ENCODE results near the gene IPO13. TPM values are rescaled to one million over a fixed set of nuclear protein-coding genes. Genes with fewer than 3 reads are reported as not detected.

IPO13 gene
- polyA plus RNA-seq, 1 of the 3 experiments (the other 2 are of a cell fraction): 15.5 TPM

GRCh38 chr1:43908226-43908625, 38.5 kb upstream of the IPO13 start:
- WGBS (ENCODE audit: low lambda C conversion rate): 100% methylated on average over 2 of the region's 2 CpGs
- no peak for DNase-seq
- Histone ChIP-seq H3K9ac (no peak overlapping the region), H3K27me3 (ENCODE audit: insufficient read depth) (no peaks in the 10 kb centered on the region), H3K4me1 (ENCODE audit: control insufficient read depth in 1 of 2, insufficient read depth in 2 of 2, low read depth in 1 of 2, low read length in 1 of 2) (peaks cover 8 to 26% of the 10 kb centered on the region in 2 experiments; a peak in 3 of 4 replicates), H3F3A (replicated peaks; ENCODE audit: insufficient read depth) (no peaks in the 10 kb centered on the region), H3K4me2 (no peak overlapping the region), H3K4me3 (ENCODE audit: low read depth in 2 of 2, low read length in 1 of 2) (no peak overlapping the region), H3K79me2 (ENCODE audit: insufficient read depth) (no peaks in the 10 kb centered on the region), H3K9me3 (no peaks in the 10 kb centered on the region), H3K9me2 (no peaks in the 10 kb centered on the region), H3K36me3 (replicated peaks in 1 of 2; ENCODE audit: control insufficient read depth in 1 of 2, insufficient read depth in 2 of 2, low read length in 1 of 2) (peaks cover 0 to 4% of the 10 kb centered on the region in 2 experiments), H4K20me1 (ENCODE audit: insufficient read depth) (no peaks in the 10 kb centered on the region), H3K27ac (ENCODE audit: low read depth in 2 of 2, low read length in 1 of 2) (no peak overlapping the region), H2AFZ (ENCODE audit: low read depth) (no peak overlapping the region)
- CTCF ChIA-PET: interaction anchor here (1.0 to 16.3 kb wide), 4 partner anchors 22 to 145 kb away, joined by 4 to 175 read pairs (median 9); partner anchors contain the start of gene ARTN
- TF ChIP-seq TEAD4 (IDR thresholded peaks at IDR 0.05; ENCODE audit: borderline replicate concordance, insufficient read depth) (no peak), MXI1 (IDR thresholded peaks at IDR 0.05; ENCODE audit: low read depth, low read length) (no peak), MEF2A (IDR thresholded peaks at IDR 0.05; ENCODE audit: borderline replicate concordance, low read depth) (no peak), MAX (IDR thresholded peaks at IDR 0.05; ENCODE audit: low read depth) (no peak), NFIC (IDR thresholded peaks at IDR 0.05; ENCODE audit: borderline replicate concordance) (no peak), CHD2 (IDR thresholded peaks at IDR 0.05; ENCODE audit: low read length, partially characterized antibody) (no peak), TCF12 (IDR thresholded peaks at IDR 0.05) (no peak), RCOR1 (IDR thresholded peaks at IDR 0.05; ENCODE audit: low read length) (no peak), JUND (IDR thresholded peaks at IDR 0.05) (no peak), NRF1 (IDR thresholded peaks at IDR 0.05; ENCODE audit: low read depth, low read length) (no peak), ELF1 (IDR thresholded peaks at IDR 0.05) (no peak), USF2 (IDR thresholded peaks at IDR 0.05; ENCODE audit: borderline replicate concordance, low read depth, low read length) (no peak), YY1 (IDR thresholded peaks at IDR 0.05; ENCODE audit: low read depth) (no peak), SMC3 (IDR thresholded peaks at IDR 0.05; ENCODE audit: low read depth, low read length) (no peak)
- POLR2A ChIA-PET: no interaction called here

- peaks cover 14 to 33% of the 10 kb centered on the region in 2 experiments; a peak in 3 of 4 replicates for H3K4me1 ChIP-seq (ENCODE audit: control insufficient read depth in 1 of 2, insufficient read depth in 2 of 2, low read depth in 1 of 2, low read length in 1 of 2)
- CTCF ChIA-PET: interaction anchor here (1.0 to 16.3 kb wide), 4 partner anchors 8 to 128 kb away, joined by 4 to 175 read pairs (median 4); partner anchors contain the start of gene ARTN
- no peaks in the 10 kb centered on the region for H3K79me2 ChIP-seq (ENCODE audit: insufficient read depth)
- H3K9ac ChIP-seq: no peak overlapping the region
- H3F3A ChIP-seq (replicated peaks; ENCODE audit: insufficient read depth): no peaks in the 10 kb centered on the region
- no peak overlapping the region for H3K4me3 ChIP-seq (ENCODE audit: low read depth in 2 of 2, low read length in 1 of 2)
- POLR2A ChIA-PET: no interaction called here
- no peaks in the 10 kb centered on the region for H3K9me2 ChIP-seq
- TF ChIP-seq FOXM1 (IDR thresholded peaks at IDR 0.05; ENCODE audit: low read depth): no peak
- no peak for TF ChIP-seq IRF3 (IDR thresholded peaks at IDR 0.05; ENCODE audit: low read depth, low read length)
- no peak for TF ChIP-seq TCF12 (IDR thresholded peaks at IDR 0.05)
- TF ChIP-seq MEF2A (IDR thresholded peaks at IDR 0.05; ENCODE audit: borderline replicate concordance, low read depth): no peak
- no peak for TF ChIP-seq ZBTB33 (IDR thresholded peaks at IDR 0.05; ENCODE audit: borderline replicate concordance, low read depth)
- peak; percentile 52 for TF ChIP-seq RAD21 (IDR thresholded peaks at IDR 0.05; ENCODE audit: low read length)
- TF ChIP-seq SMC3 (IDR thresholded peaks at IDR 0.05; ENCODE audit: low read depth, low read length): peak; percentile 8; the same call in 1 of the 2 replicates
- TF ChIP-seq YY1 (IDR thresholded peaks at IDR 0.05; ENCODE audit: low read depth): no peak
- no peak overlapping the region for H3K4me2 ChIP-seq
- WGBS (ENCODE audit: low lambda C conversion rate): 88% methylated on average over 5 of the region's 5 CpGs
- no peaks in the 10 kb centered on the region for H3K27me3 ChIP-seq (ENCODE audit: insufficient read depth)
- DNase-seq: no peak
- no peaks in the 10 kb centered on the region for H4K20me1 ChIP-seq (ENCODE audit: insufficient read depth)
- no peaks in the 10 kb centered on the region for H3K9me3 ChIP-seq
- H3K36me3 ChIP-seq (replicated peaks in 1 of 2; ENCODE audit: control insufficient read depth in 1 of 2, insufficient read depth in 2 of 2, low read length in 1 of 2): peaks cover 0 to 4% of the 10 kb centered on the region in 2 experiments
- H2AFZ ChIP-seq (ENCODE audit: low read depth): no peak overlapping the region
- peak overlapping the region in 1 of 2 experiments; percentile 60; a peak in 1 of 4 replicates for H3K27ac ChIP-seq (ENCODE audit: low read depth in 2 of 2, low read length in 1 of 2)
These were observed 37.9 kb upstream of the IPO13 start for GRCh38 chr1:43908858-43909257.

Data from SK-N-SH (cell line).